Calu3 (cell line): ENCODE results near the gene SMARCAD1. TPM values are rescaled to one million over a fixed set of nuclear protein-coding genes. Genes with fewer than 3 reads are reported as not detected.

ENCODE experiments used
- BruUV-seq: library from RNA; stranded (reverse); fragments of 400-500 nt; replicated peaks from 2 replicates; lab custom pipeline; 2021; lab: Mats Ljungman, UMichigan
- CTCF ChIA-PET: fragments of 300-600 bp; sonication (Branson Sonifier 250); formaldehyde crosslinking; loops from one replicate; lab custom pipeline; 2022; ENCODE audit warnings: antibody characterized with exemption; lab: Charles Lee
- DNase-seq: peaks from one replicate; pipeline ENCODE4 v3.0.0; 2022
- H3K27ac Mint-ChIP-seq: one replicate; pipeline ENCODE4 v1.8.0; 2022; ENCODE audit warnings: mixed read lengths; ENCODE audit not compliant: unreplicated experiment
- H3K27me3 Mint-ChIP-seq: one replicate; pipeline ENCODE4 v1.8.0; 2022; ENCODE audit warnings: mixed read lengths; ENCODE audit not compliant: unreplicated experiment
- H3K36me3 Mint-ChIP-seq: one replicate; pipeline ENCODE4 v1.8.0; 2022; ENCODE audit warnings: mild to moderate bottlenecking, moderate library complexity, mixed read lengths; ENCODE audit not compliant: insufficient read depth, unreplicated experiment
- H3K4me1 Mint-ChIP-seq: one replicate; pipeline ENCODE4 v1.8.0; 2022; ENCODE audit warnings: mild to moderate bottlenecking, low read depth, mixed read lengths; ENCODE audit not compliant: unreplicated experiment
- H3K4me3 Mint-ChIP-seq: one replicate; pipeline ENCODE4 v1.8.0; 2022; ENCODE audit warnings: mild to moderate bottlenecking, low read depth, moderate library complexity, mixed read lengths; ENCODE audit not compliant: unreplicated experiment
- H3K9me3 Mint-ChIP-seq: one replicate; pipeline ENCODE4 v1.8.0; 2022; ENCODE audit warnings: low read depth, mixed read lengths; ENCODE audit not compliant: unreplicated experiment
- intact Hi-C: fragments of 100-400 bp; cut with micrococcal nuclease; formaldehyde crosslinking; loops from one replicate; pipeline ENCODE4 v1.10.0; 2022; ENCODE audit not compliant: unreplicated experiment
- total RNA-seq: library from RNA; stranded (reverse); gene quantifications from 2 replicates; pipeline ENCODE4 v1.2.3, GENCODE V29; 2022
- TF ChIP-seq, protein P1 (sequence below): fragments of 200-600 bp; IDR thresholded peaks from one replicate; pipeline ENCODE4 v1.8.0; 2022; ENCODE audit warnings: antibody characterized with exemption; ENCODE audit not compliant: unreplicated experiment

SMARCAD1 gene
- total RNA-seq, 1 experiment from 2014 or later = 15.8 TPM

DNA sequence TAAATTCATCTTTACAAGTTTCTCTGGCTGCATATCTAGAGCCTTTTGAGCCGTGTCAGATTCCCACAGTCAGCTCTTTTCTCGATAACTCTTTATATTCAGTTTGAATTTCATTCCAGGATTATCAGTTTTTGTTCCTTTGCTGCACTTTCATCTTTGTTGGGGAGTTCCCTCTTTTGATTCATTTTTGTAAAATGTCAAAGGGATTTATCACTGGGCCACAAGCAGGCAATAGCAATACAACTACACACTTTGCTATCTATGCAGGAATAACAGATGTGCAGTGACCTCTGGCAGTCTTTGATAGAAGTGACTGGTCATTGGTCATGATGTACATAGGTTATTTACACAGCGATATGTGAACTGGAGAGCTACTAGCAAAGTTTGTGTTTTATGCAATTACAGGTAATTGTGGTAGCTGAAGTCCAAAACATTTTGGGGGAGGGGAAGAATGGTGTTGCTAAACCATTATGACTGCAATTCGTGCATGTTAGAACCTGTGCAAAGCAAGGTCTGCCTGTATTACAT, 91.1 kb downstream of the SMARCAD1 start:
- DNase-seq = no peak
- H3K27ac Mint-ChIP-seq = no peak overlapping the region
- H3K4me1 Mint-ChIP-seq = no peaks in the 10 kb centered on the region
- no peak overlapping the region for H3K4me3 Mint-ChIP-seq
- CTCF ChIA-PET = no interaction called here
- BruUV-seq = no TSS peak
- H3K36me3 Mint-ChIP-seq = no peaks in the 10 kb centered on the region
- TF ChIP-seq, protein P1, sequence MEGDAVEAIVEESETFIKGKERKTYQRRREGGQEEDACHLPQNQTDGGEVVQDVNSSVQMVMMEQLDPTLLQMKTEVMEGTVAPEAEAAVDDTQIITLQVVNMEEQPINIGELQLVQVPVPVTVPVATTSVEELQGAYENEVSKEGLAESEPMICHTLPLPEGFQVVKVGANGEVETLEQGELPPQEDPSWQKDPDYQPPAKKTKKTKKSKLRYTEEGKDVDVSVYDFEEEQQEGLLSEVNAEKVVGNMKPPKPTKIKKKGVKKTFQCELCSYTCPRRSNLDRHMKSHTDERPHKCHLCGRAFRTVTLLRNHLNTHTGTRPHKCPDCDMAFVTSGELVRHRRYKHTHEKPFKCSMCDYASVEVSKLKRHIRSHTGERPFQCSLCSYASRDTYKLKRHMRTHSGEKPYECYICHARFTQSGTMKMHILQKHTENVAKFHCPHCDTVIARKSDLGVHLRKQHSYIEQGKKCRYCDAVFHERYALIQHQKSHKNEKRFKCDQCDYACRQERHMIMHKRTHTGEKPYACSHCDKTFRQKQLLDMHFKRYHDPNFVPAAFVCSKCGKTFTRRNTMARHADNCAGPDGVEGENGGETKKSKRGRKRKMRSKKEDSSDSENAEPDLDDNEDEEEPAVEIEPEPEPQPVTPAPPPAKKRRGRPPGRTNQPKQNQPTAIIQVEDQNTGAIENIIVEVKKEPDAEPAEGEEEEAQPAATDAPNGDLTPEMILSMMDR = no peak
- H3K27me3 Mint-ChIP-seq = no peaks in the 10 kb centered on the region
- intact Hi-C loops = no loop called here
- no peaks in the 10 kb centered on the region for H3K9me3 Mint-ChIP-seq

DNA sequence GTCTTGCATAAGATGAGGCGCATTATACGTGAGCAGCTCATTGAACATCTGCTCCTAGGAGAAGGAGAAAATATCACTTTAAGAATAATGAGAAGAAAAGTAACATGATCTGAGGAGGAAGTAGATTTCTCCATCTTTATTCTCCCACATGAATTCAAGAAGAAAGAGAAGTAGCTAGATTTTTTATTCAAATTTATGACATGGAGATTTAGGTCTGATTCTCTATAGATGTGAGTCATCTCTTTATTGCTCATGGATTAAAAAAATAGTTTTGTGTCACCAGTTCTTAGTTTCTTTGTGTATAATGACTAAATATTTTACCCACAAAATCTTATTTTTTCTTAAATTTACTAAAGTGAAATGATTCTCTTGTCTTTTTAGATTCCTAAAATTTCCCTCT, 94.5 kb downstream of the SMARCAD1 start:
- no peak overlapping the region for H3K4me3 Mint-ChIP-seq
- CTCF ChIA-PET = no interaction called here
- TF ChIP-seq, protein P1 = no peak
- H3K27me3 Mint-ChIP-seq = no peaks in the 10 kb centered on the region
- intact Hi-C loops = loop anchor here (10.0 kb wide), 2 partner anchors 283 to 423 kb away; no protein-coding TSS in a partner anchor
- no peaks in the 10 kb centered on the region for H3K9me3 Mint-ChIP-seq
- no peak overlapping the region for H3K27ac Mint-ChIP-seq
- DNase-seq = no peak
- peaks cover under 1% of the 10 kb centered on the region for H3K4me1 Mint-ChIP-seq
- no peaks in the 10 kb centered on the region for H3K36me3 Mint-ChIP-seq
- BruUV-seq = no TSS peak

DNA sequence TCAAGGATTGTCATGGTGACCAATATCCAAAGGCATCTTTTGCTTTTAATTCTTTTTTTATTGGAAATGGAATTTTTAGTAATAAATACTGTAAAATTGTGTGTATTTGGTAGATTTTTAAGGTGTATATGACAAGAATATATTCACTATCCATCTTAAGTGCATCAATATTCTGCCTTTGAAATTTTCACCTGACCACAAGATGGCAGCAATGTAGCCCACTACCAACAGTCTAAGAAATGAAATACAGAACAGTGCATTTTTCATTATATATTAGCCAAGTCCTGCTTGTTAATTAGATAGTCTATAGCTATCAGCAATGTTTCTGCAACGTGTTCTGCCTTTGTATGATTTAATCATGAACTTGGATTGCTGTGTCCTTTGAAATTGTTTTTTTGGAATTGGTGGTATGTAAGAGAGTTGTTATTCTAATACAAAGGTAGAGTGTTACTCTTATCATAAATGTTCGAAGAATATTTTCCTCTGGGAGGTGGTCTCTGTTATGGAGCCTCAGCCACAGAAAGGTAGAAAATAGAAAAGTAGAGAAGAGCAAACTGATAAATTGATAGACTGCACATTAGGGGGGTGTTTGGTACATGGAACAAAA, 96.8 kb downstream of the SMARCAD1 start:
- CTCF ChIA-PET = no interaction called here
- Mint-ChIP-seq H3K4me3 (no peak overlapping the region), H3K36me3 (no peaks in the 10 kb centered on the region), H3K9me3 (no peaks in the 10 kb centered on the region), H3K27ac (no peak overlapping the region), H3K4me1 (peaks cover 14% of the 10 kb centered on the region), H3K27me3 (no peaks in the 10 kb centered on the region)
- peak; percentile 21 for DNase-seq
- TF ChIP-seq, protein P1 = peak; percentile 33
- intact Hi-C loops = loop anchor here (1.0 to 10.0 kb wide), 3 partner anchors 87 to 420 kb away; no protein-coding TSS in a partner anchor
- BruUV-seq = no TSS peak

DNA sequence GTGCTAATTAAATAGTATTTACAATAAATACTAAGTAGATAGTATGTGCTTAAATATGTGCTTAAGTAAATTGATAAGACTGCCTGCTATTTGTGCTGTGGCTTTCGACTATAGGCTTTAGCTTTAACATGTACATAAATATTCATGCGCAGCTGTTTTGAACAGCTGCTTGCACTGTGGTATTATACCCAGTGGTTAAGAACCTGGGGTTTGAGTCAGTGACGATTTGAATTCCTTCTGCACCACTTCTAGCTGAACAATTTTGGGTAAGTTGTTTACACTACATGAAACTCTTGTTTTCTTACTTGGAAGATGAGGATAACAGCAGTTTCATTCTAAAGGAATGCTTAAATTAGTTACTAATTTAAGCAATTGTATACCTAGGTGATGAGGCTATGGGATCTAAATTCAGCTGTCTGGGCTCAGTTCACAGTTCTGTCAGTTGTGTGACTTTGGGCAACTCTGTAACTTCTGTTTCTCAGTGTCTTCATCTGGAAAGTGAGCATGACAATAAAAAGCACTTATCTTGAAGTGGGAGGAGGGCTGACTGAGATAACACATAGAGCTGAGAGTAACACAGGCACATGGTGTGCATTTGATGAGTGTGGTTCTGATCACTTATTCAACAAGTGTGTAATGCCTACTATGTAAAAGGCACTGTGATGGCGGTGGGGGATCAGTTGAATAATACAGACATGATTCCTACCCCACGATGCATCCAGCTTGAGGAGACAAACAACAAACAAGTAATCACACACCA, 98.0 kb downstream of the SMARCAD1 start:
- no peaks in the 10 kb centered on the region for H3K9me3 Mint-ChIP-seq
- no peak overlapping the region for H3K4me3 Mint-ChIP-seq
- no peaks in the 10 kb centered on the region for H3K27me3 Mint-ChIP-seq
- no peaks in the 10 kb centered on the region for H3K36me3 Mint-ChIP-seq
- CTCF ChIA-PET = interaction anchor here (0.5 to 1.1 kb wide), 2 partner anchors 84 to 101 kb away, joined by 3 to 4 read pairs; no protein-coding TSS in a partner anchor
- TF ChIP-seq, protein P1 = no peak
- BruUV-seq = no TSS peak
- no peak overlapping the region for H3K27ac Mint-ChIP-seq
- DNase-seq = no peak
- intact Hi-C loops = loop anchor here (10.0 kb wide), 2 partner anchors 279 to 419 kb away; no protein-coding TSS in a partner anchor
- H3K4me1 Mint-ChIP-seq = peaks cover 14% of the 10 kb centered on the region
